Erythroblast (primary cell): Measurements from ENCODE around the gene RGPD6.
"Not testable (repeated sequence)": the region's sequence is repeated elsewhere in the genome, so short reads cannot be mapped to it uniquely, and the experiment has no call there.

Experiments
- GATA1 ChIP-seq: IDR thresholded peaks from 2 replicates; pipeline ENCODE4 v1.6.1; 2011; ENCODE audit warnings: low read depth, mild to moderate bottlenecking, control low read depth, low read length, moderate library complexity
- POLR2A ChIP-seq: IDR thresholded peaks from 2 replicates; pipeline ENCODE4 v1.6.1; 2011; ENCODE audit warnings: mild to moderate bottlenecking, low read length

DNA sequence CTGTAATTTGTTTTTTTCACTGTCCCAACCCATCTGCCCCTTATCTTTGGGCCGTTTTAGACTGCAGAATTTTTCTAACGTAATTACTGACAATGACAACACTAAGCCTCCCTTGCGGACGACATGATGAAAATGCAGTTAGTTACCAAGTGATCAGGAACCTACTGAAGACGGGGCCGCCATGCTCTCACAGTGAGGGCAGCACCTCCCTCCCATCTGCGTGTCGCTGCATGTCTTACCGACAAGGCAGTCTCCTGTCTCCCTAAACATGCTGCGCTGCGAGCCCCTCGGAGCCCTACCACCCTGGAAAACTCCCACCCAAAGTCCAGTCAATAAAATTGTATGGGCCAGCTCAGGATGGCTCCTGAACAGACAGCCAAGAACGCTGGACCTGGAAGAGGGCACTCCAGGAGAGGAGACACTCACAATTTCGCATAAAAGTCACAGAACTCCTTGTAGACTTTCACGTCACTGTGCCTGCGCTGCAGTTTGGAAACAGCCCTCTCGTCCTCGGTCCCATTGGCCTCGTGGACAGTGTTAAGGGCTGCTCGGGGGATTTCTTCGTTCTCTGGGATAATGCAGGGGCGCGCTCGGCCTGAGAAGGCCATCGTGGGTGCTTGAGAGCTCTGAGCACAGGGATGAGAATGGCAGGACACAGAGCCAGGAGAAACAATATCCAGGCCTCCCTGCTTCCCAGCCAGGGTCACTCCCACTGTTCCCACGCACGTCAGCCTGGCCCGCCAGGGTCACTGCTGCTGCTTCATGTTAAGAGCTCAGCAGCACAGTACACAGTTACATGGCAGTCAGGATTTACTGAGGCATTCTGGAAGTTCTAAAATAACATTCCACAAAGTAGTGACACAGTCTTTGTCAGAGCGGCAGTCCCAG, 104.6 kb downstream of the RGPD6 start, which contains the start of gene LIMS4:
- not testable (repeated sequence) for TF ChIP-seq POLR2A, GATA1
